ENCODE results near the gene NEURL2.
"Not testable (repeated sequence)": the region's sequence is repeated elsewhere in the genome, so short reads cannot be mapped to it uniquely, and the experiment has no call there.

The NEURL2 gene, protein sequence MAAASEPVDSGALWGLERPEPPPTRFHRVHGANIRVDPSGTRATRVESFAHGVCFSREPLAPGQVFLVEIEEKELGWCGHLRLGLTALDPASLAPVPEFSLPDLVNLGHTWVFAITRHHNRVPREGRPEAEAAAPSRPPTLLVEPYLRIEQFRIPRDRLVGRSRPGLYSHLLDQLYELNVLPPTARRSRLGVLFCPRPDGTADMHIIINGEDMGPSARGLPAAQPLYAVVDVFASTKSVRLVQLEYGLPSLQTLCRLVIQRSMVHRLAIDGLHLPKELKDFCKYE

DNA sequence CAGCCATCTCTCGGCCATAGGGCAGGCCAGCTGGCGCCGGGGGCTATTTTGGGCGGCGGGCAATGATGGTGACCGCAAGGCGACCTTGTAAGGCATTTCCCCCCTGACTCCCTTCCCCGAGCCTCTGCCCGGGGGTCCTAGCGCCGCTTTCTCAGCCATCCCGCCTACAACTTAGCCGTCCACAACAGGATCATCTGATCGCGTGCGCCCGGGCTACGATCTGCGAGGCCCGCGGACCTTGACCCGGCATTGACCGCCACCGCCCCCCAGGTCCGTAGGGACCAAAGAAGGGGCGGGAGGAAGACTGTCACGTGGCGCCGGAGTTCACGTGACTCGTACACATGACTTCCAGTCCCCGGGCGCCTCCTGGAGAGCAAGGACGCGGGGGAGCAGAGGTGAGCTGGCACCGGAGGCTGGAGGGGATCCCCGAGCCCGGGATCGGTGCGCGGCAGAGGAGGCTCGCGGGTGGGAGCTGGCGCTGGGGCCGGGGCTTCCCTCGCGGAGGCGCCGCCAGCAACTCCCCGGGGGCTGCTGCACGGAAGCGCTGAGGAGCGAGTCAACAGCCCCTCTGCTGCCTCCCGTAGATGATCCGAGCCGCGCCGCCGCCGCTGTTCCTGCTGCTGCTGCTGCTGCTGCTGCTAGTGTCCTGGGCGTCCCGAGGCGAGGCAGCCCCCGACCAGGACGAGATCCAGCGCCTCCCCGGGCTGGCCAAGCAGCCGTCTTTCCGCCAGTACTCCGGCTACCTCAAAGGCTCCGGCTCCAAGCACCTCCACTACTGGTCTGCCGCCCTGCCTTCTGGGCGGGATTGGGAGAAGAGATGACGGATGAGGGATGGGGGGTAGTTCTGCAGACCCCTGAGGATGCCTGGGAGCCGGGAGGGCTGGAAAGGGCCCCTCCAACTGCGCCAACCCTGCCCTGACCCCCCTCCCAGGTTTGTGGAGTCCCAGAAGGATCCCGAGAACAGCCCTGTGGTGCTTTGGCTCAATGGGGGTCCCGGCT lies at the start of gene NEURL2, which contains the start of gene CTSA:
Gene NEURL2 (minus strand): TSS at position 224 of the 999 bp plus-strand sequence. CDS start 217 bp downstream, at position 7.
Gene CTSA (plus strand): TSS at position 351 of the 999 bp plus-strand sequence. CDS start 234 bp downstream, at position 585.
- peak; percentile 84 to 87 for DNase-seq

DNA sequence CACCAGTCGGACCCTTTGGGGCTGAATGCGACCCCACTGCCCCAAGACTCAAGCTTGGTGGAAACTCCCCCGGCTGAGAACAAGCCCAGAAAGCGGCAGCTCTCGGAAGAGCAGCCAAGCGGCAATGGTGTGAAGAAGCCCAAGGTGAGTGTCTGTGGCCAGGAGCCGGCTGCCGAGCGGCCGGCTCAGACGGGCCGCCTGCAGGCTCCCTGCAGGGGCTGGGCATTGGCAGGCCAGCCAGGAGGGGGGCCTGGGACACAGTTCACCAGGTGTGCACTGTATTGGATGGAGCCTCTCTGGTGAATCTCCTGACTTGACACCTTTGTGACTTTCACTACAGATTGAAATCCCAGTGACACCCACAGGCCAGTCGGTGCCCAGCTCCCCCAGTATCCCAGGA lies 49.5 kb upstream of the NEURL2 start:
- no peak for DNase-seq

DNA sequence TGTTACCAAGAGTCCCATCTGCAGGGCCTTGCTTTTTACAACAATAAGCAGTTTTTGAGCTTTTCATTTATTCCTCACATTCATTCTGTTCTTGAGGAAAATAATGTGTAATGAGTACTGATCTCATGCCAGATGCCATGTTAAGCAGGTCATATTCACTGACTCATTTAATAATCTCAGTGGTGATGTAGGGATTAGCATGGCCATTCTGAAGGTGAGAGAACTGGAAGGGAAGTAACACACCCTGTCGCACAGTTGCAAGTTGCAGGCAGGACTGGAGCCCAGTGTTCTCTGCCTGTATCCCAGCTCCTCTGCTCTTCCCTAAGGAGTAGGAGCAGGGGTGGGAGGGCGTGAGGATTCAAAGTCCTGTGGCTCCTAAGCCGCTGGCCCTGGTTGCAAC lies 49.0 kb upstream of the NEURL2 start:
- DNase-seq = no peak

DNA sequence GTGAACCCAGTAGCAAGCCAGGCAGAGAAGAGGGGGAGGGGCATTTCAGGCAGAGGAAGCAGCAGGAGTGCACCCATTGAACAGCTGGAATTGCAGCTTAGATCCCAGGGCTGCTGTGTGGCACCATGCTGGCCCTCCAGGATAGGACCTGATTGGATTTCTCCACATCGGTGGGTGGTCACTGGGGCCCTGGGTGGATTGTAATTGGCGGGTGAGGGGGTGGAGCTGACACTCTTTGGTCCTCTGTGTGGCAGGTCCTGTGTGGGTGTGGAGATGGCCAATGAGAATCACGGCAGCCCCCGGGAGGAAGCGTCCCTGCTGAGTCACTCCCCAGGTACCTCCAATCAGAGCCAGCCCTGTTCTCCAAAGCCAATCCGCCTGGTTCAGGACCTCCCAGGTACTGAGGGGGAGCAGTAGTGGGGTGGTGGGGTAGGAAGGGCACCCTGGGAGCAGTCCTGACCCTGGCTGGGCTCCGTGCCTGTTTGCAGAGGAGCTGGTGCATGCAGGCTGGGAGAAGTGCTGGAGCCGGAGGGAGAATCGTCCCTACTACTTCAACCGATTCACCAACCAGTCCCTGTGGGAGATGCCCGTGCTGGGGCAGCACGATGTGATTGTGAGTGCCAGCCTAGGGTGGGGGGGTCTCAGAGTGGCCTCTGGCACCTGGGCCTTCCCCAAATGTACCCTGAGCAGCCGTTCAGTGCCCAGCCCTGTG lies 47.9 kb upstream of the NEURL2 start:
- DNase-seq = no peak

DNA sequence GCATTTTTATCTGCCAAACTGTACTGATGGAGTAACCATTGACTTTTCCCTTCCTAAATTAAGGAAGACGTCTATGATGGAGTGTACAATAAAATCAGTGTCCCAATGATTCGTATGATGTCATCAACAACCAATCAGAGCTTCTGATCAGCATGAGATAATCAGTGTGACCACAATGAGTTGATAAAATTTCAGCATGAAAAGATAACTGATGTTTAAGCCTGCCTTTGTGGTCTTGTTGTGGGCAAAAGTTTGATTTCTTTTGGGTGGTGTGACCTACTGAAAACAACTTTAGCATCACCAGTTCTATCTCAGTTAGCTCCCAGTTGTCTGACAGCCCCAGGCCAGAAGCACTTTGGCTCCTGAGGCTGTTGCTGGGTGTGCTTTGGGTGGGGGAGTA lies 46.8 kb upstream of the NEURL2 start:
- no peak for DNase-seq

DNA sequence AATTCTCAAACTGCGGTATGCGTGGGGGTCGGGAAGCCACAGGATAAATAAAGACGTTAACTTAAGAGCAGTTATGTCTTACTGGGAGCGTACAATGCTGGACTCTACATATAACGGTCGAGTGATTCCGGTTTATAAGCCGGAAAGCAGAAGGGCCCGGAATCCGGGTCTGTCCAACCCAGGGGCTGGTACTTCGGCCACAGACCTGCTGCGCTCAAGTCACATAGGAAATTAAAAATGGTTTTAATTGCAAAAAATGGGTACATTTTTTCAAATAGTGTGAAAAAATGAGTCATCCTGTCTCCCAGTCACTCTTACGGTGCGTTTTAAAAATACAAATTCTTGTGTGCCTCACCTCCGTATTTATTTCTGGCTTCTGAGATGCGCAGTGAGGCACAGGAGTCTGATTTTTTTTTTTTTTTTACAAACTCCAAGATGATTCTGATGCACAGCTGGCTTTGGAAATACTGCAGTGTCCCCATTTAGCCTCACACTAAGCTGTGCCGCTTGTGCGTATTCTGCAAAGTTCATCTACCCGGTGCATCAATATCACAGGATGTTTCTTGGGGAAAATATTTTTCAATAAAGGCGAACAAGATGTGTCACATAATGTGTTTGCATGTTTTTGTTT lies 44.5 kb upstream of the NEURL2 start:
- no peak for DNase-seq

DNA sequence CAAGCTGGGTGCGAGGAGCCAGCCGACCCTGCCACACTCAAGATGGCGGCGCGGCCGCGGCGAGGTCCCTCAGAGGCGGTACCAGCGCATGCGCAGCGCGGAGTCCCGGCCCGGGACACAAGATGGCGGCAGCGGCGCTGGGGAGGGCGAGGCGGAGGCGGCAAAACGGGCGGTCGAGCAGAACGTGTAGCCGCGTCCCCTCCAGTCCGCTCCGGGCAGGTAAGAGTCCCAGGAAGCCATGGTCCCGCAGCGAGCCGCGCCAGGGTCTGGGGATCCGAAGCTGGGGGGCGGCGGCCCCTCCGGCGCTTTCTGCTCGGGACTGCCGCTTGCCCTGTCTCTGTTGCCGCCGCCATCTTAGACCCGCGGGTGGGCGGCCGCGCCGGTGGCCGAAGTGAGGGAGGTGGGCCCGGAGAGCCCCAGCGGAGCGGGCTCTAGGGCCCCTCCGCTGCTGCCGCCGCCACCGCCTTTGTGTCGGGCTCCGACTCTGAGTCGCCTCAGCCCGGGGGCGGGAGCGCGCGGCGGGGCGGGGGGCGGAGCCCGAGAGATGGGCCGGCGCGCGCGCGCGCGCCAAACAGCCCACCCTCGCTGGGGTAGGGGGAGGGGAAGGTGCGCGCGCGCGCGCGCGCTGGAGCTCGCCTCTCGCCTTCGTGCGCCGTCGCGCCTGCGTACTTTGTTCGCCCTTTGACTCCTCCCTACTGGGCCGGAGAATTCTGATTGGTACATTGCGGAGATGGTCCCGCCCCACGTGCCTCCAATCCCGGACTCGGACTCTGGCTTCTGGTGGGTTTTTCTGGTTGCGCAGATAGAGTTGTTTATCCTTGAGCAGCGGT lies 43.8 kb upstream of the NEURL2 start, which contains the start of gene PCIF1:
Gene PCIF1 (plus strand): TSS at position 98 of the 830 bp plus-strand sequence. CDS start 4,317 bp downstream, outside the sequence.
- DNase-seq = peak; percentile 97 to 98

DNA sequence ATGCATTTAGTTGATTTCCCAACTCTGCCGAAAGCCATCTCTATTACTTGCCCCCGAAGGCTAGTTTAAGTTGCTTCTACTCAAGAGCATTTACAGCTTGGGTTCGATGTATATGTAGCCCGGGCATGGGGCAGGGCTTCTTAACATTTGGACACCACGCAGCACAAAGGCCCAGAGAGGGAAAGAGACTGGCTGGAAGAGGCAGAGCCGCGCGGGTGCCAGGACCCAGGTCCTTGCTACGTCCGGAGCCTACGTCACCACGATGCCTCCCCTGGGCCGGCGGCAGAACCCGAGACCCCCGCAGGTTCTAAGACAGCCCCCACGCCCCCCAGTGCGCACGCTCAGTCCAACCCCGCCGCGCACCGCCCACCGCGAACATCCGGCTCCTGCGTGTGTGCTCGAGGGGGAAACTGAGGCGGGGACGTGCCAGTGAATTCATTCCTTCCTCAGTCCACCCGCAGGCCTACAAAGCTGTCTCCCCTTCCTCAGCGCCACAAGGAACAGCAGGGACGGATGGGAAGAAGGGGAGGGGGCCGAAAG lies 43.1 kb upstream of the NEURL2 start:
- DNase-seq = peak in 1 of 2 experiments; percentile 67

DNA sequence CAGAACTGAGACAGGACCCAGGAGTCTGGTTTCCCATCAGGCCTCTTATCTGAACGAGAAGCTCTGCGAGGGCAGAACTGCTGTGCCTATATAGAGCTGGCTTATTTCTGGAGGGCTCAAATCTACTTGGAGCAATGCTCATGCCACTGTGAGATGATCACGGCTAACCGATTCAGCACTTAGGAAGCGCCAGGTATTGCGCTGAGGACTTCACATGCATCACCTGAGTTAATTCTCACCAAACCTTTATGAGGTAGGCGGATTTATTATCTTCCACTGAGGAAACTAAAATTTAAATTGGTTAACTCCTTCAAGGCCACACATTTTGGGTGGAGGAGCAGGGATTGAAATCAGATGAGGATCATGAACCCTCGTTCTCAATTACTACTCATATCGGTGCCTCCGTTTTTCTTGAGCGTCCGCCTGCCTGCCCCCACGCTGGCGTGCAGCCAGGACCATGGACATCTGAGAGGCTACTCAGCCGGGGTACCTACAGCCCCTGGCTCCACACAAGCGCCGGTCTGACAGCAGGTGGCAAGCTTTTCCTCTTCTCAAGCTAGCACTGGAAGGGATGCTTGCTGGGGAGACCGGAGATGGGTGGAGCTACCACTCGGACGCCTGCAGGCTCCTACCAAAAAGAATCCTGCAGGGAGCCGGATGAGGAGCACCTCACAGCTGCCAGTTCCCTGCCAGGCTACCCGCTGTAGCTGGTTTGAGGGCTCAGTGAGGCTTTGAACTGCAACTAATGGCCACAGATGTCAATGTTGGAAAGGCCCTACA lies 42.4 kb upstream of the NEURL2 start:
- peak; percentile 46 to 55 for DNase-seq

DNA sequence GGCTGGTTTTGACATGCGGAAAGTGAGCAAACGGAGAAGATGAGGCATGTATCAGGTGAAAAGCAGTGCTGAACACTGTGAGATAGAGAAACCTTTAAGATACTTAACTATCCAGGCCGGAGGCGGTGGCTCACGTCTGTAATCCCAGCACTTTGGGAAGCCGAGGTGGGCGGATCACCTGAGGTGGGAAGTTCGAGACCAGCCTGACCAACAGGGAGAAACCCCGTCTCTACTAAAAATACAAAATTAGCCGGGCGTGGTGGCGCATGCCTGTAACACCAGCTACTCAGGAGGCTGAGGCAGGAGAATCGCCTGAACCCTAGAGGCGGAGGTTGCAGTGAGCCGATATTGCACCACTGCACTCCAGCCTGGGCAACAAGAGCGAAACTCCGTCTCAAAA lies 40.7 kb upstream of the NEURL2 start:
- DNase-seq = not testable (repeated sequence)

DNA sequence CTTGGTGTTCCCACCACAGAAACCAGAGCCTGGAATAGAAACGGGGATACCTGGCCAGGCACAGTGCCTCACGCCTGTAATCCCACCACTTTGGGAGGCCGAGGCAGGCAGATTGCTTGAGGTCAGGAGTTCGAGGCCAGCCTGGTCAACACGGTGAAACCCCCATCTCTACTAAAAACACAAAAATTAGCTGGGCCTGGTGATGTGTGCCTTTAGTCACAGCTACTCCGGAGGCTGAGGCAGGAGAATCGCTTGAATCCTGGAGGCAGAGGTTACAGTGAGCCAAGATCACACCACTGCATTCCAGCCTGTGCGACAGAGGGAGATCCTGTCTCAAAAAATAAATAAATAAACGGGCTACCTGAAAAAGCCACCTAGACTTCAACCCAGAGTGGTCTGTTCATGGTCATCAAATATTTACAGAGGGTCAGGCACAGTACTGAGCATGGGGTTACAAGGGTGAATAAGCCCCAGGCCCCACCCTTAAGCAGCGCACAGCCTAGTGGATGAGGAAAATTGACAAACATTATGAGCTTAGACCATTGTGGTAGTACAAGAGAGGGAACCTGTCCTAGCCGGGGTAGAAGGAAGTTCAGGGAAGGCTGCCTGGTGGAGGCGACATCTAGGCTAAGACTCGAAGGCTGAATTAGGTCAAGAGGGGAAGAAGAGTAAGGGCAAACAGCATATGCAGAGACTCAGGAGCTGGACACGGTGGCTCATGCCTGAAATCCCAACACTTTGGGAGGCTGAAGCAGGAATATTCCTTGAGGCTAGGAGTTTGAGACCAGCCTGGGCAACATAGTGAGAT lies 36.3 kb upstream of the NEURL2 start:
- no peak for DNase-seq

DNA sequence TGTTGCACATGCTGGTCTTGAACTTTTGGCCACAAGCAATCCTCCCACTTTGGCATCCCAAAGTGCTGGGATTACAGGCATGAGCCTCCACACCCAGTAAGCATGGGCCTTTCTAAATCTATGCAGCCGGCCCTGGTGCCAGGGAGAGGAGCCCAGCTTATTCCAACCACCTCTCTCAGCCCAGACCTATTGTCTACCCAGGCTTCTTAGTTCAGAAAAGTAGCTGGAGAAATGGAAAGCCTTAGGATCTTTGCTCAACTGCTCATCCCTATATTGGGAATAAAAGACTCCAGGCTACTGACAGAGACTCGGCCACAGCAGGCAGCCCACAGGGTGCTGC lies 35.7 kb upstream of the NEURL2 start:
- no peak for DNase-seq

DNA sequence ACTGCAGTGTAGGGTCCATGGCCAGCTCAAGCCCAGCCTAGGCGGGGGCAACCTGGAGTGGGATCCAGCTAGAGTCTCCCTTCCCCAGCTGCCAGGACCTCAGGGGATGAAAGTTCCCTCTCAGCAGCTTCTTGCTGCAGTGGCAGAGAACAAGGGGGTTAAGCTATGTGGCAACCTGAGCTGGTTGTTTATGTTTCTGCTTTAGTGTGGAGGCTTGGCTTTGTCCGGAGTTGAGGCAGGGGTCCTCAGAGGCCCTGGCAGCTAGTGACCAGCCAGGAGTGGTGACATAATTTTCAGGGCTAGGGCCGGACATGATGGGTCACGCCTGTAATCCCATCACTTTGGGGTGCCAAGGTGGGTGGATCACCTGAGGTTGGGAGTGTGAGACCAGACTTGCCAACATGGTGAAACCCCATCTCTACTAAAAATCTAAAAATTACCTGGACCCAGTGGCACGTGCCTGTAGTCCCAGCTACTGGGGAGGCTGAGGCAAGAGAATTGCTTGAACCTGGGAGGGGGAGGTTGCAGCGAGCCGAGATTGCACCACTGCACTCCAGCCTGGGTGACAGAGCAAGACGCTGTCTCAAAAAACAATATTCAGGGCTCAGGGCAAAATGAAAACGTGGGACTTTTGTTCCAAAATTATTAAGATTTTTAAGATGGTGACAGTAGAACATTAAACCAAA lies 35.0 kb upstream of the NEURL2 start:
- DNase-seq = no peak

DNA sequence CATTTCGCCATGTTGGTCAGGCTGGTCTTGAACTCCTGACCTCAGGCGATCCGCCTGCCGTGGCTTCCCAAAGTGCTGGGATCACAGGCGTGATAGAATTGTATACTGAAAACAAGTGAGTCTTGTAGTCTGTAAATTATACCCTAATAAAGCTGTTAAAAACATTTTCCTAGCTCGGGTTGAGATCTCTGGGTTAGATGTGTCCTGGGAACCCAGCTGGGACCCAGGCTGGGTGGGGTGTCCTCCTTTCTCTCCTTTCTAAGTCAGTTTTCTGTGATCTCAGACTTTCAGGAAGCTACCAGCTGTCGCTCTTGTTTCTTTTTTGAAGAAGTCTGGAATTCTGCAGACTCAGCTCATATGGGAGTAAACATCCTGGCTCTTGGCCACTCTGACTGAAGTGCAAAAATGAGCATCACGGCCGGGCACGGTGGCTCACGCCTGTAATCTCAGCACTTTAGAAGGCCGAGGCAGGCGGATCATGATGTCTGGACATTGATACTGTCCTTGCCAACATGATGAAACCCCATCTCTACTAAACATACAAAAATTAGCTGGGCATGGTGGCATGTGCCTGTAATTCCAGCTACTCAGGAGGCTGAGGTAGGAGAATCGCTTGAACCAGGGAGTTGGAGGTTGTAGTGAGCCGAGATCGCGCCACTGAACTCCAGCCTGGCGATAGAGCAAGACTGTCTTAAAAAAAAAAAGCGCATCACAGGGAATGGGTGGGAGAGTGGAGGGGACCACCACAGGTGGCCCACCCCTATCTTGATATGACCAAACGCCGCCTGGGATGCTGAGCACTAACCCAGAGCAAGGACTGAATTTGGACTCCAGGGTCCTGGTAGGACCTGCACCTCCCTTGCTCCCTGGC lies 33.6 kb upstream of the NEURL2 start:
- DNase-seq = no peak

DNA sequence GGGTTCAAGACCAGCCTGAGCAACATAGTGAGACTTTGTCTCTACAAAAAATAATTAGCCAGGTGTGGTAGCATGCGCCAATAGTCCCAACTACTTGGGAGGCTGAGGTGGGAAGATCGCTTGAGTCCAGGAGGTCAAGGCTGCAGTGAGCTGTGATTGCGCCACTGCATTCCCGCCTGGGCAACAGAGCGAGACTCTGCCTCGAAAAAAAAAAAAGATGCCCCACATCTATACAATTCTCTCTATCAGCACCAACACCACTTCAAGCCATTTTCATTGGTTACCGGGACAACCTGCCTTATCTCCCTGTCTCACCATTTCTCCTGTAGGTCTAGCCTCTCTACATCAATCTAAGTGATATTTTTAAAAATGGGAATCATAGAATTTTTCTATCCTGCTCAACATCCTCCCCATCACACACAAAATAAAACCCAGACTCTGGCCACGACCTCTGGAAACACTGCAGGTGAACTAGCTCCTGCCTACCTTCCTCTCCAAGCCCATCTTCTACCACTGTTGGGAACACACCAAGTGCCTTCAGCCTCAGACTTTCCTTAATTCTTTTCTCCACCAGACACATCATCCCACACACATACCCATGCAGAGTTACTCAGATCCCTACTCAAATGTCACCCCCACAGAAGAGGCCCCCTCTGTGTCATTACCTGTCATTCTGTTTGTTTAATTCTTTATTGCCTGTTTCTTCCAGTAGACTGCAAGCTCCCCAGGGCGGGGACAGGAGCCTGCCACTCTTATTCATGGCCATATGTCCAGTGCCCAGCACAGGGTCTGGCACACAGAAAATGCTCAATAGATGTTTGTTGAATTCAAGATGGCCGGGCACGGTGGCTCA lies 30.6 kb upstream of the NEURL2 start:
- DNase-seq = no peak

DNA sequence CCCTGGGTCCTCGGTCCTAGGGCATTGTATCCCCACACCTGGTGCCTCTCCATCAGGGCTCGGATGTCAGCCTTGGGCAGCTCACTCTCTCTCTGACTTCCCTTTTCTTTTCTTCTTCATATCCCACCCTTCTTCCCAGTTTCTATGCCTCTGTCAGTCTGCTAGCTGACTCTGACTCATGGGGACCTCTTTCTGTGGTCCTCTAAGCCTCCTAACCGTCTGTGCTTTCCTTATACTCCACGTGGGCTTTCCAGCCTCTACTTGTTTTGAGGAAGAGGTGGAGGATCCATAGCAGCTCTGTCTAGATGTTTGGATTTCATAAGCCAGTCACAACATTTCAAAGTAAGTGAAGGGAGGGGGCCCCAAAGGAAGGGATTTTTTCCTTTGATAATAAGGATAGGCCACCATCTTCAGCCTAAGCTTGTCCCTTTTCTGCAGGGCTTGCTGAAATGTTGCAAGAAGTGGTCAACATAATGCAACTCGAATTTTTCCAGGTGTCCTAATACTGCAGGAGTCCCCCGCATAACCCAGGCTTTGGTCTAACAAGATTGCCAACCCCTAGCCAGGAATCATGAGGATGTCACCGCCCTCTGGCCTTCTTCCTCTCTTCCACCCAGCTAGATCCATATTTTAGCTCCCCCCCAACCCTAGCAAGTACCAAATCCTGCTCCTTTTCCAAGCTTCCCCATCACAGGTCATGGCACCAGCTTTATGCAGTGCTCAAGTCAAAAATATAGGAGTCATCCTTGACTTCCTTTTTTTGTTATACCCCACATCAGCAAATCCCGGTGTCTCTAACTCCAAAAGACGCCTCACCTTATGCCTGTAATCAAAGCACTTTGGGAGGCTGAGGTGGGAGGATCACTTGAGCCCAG lies 29.7 kb upstream of the NEURL2 start:
- DNase-seq = no peak

Data from stimulated activated CD4-positive, alpha-beta T cell treated with anti-CD3 and anti-CD28 coated beads, Interleukin-4, amount 100 ng/mL, for 4 hours (primary cell).